ENCODE measurements around the gene KRT14. TPM values are rescaled to one million over a fixed set of nuclear protein-coding genes. Genes with fewer than 3 reads are reported as not detected.
A peak's percentile ranks its signal among the peaks of the same experiment; 100 is the strongest.

The KRT14 gene
- total RNA-seq, 2 donors from 2014 or later, result not detected

- H3K27me3 Mint-ChIP-seq, result peaks cover 56% of the 10 kb centered on the region
- H3K36me3 Mint-ChIP-seq (ENCODE audit: low read depth), result no peaks in the 10 kb centered on the region
- no peak overlapping the region for H3K27ac Mint-ChIP-seq
- no peaks in the 10 kb centered on the region for H3K4me1 Mint-ChIP-seq
- H3K9me3 Mint-ChIP-seq, result no peaks in the 10 kb centered on the region
- ATAC-seq (replicated peaks), result no peak
- H3K4me3 Mint-ChIP-seq, result no peak overlapping the region
Measured at GRCh38 chr17:41556306-41556705, 30.4 kb downstream of the KRT14 start.

GRCh38 chr17:41555105-41555887 lies 31.4 kb downstream of the KRT14 start:
- Mint-ChIP-seq H3K27me3 (peaks cover 50% of the 10 kb centered on the region), H3K9me3 (no peaks in the 10 kb centered on the region), H3K36me3 (ENCODE audit: low read depth) (no peaks in the 10 kb centered on the region), H3K4me3 (no peak overlapping the region), H3K4me1 (no peaks in the 10 kb centered on the region), H3K27ac (no peak overlapping the region)
- no peak for ATAC-seq (replicated peaks)

GRCh38 chr17:41553987-41554680 lies 32.6 kb downstream of the KRT14 start:
- peaks cover 4% of the 10 kb centered on the region for H3K4me1 Mint-ChIP-seq
- H3K4me3 Mint-ChIP-seq, result no peak overlapping the region
- H3K36me3 Mint-ChIP-seq (ENCODE audit: low read depth), result no peaks in the 10 kb centered on the region
- peak overlapping the region; percentile 12 for H3K27ac Mint-ChIP-seq
- peaks cover 39% of the 10 kb centered on the region for H3K27me3 Mint-ChIP-seq
- ATAC-seq (replicated peaks), result no peak
- H3K9me3 Mint-ChIP-seq, result no peaks in the 10 kb centered on the region

GRCh38 chr17:41553176-41553575 lies 33.5 kb downstream of the KRT14 start:
- no peak overlapping the region for H3K27ac Mint-ChIP-seq
- peak; percentile 13 for ATAC-seq (replicated peaks)
- H3K4me1 Mint-ChIP-seq, result peaks cover 8% of the 10 kb centered on the region
- H3K9me3 Mint-ChIP-seq, result no peaks in the 10 kb centered on the region
- peaks cover 33% of the 10 kb centered on the region for H3K27me3 Mint-ChIP-seq
- peaks cover under 1% of the 10 kb centered on the region for H3K36me3 Mint-ChIP-seq (ENCODE audit: low read depth)
- H3K4me3 Mint-ChIP-seq, result no peak overlapping the region

GRCh38 chr17:41552455-41552854 lies 34.2 kb downstream of the KRT14 start:
- no peak overlapping the region for H3K4me3 Mint-ChIP-seq
- peaks cover 15% of the 10 kb centered on the region for H3K4me1 Mint-ChIP-seq
- H3K27me3 Mint-ChIP-seq, result peaks cover 26% of the 10 kb centered on the region
- H3K27ac Mint-ChIP-seq, result no peak overlapping the region
- no peaks in the 10 kb centered on the region for H3K9me3 Mint-ChIP-seq
- peaks cover 6% of the 10 kb centered on the region for H3K36me3 Mint-ChIP-seq (ENCODE audit: low read depth)
- ATAC-seq (replicated peaks), result no peak

GRCh38 chr17:41551365-41551764 lies 35.3 kb downstream of the KRT14 start:
- no peak for ATAC-seq (replicated peaks)
- H3K36me3 Mint-ChIP-seq (ENCODE audit: low read depth), result peaks cover 6% of the 10 kb centered on the region
- H3K9me3 Mint-ChIP-seq, result no peaks in the 10 kb centered on the region
- no peak overlapping the region for H3K4me3 Mint-ChIP-seq
- H3K27ac Mint-ChIP-seq, result no peak overlapping the region
- H3K4me1 Mint-ChIP-seq, result peaks cover 15% of the 10 kb centered on the region
- peaks cover 23% of the 10 kb centered on the region for H3K27me3 Mint-ChIP-seq

GRCh38 chr17:41549596-41550039 lies 37.1 kb downstream of the KRT14 start:
- Mint-ChIP-seq H3K36me3 (ENCODE audit: low read depth) (peaks cover 6% of the 10 kb centered on the region), H3K9me3 (no peaks in the 10 kb centered on the region)

GRCh38 chr17:41548844-41549595 lies 37.7 kb downstream of the KRT14 start:
- H3K4me1 Mint-ChIP-seq, result peaks cover 15% of the 10 kb centered on the region
- H3K36me3 Mint-ChIP-seq (ENCODE audit: low read depth), result peaks cover 6% of the 10 kb centered on the region
- ATAC-seq (replicated peaks), result peak; percentile 73
- peak overlapping the region; percentile 71 for H3K27ac Mint-ChIP-seq
- peaks cover 14% of the 10 kb centered on the region for H3K27me3 Mint-ChIP-seq
- H3K9me3 Mint-ChIP-seq, result no peaks in the 10 kb centered on the region
- H3K4me3 Mint-ChIP-seq, result peak overlapping the region; percentile 68

More at GRCh38 chr17:41549596-41550039, 37.1 kb downstream of the KRT14 start:
- peak overlapping the region; percentile 71 for H3K27ac Mint-ChIP-seq
- H3K4me1 Mint-ChIP-seq, result peaks cover 15% of the 10 kb centered on the region
- H3K27me3 Mint-ChIP-seq, result peaks cover 18% of the 10 kb centered on the region
- peak overlapping the region; percentile 68 for H3K4me3 Mint-ChIP-seq
- no peak for ATAC-seq (replicated peaks)

GRCh38 chr17:41547921-41548843 lies 38.5 kb downstream of the KRT14 start:
- Mint-ChIP-seq H3K27me3 (peaks cover 8% of the 10 kb centered on the region), H3K36me3 (ENCODE audit: low read depth) (peaks cover 6% of the 10 kb centered on the region), H3K4me1 (peaks cover 15% of the 10 kb centered on the region), H3K4me3 (peak overlapping the region; percentile 68), H3K9me3 (no peaks in the 10 kb centered on the region), H3K27ac (peak overlapping the region; percentile 68)
- ATAC-seq (replicated peaks), result peak; percentile 94

- Mint-ChIP-seq H3K9me3 (no peaks in the 10 kb centered on the region), H3K27ac (peak overlapping the region; percentile 68), H3K36me3 (ENCODE audit: low read depth) (peaks cover 6% of the 10 kb centered on the region), H3K4me1 (peaks cover 15% of the 10 kb centered on the region), H3K4me3 (peak overlapping the region; percentile 68), H3K27me3 (peaks cover 3% of the 10 kb centered on the region)
- ATAC-seq (replicated peaks), result no peak
Measured at GRCh38 chr17:41547378-41547841, 39.3 kb downstream of the KRT14 start.

GRCh38 chr17:41546819-41547218 lies 39.9 kb downstream of the KRT14 start:
- no peaks in the 10 kb centered on the region for H3K9me3 Mint-ChIP-seq
- peaks cover 15% of the 10 kb centered on the region for H3K4me1 Mint-ChIP-seq
- no peak for ATAC-seq (replicated peaks)
- H3K4me3 Mint-ChIP-seq, result no peak overlapping the region
- no peak overlapping the region for H3K27ac Mint-ChIP-seq
- peaks cover 1% of the 10 kb centered on the region for H3K27me3 Mint-ChIP-seq
- H3K36me3 Mint-ChIP-seq (ENCODE audit: low read depth), result peaks cover 6% of the 10 kb centered on the region

- ATAC-seq (replicated peaks), result no peak
- Mint-ChIP-seq H3K4me1 (peaks cover 15% of the 10 kb centered on the region), H3K9me3 (no peaks in the 10 kb centered on the region), H3K27ac (no peak overlapping the region), H3K27me3 (no peaks in the 10 kb centered on the region), H3K4me3 (no peak overlapping the region), H3K36me3 (ENCODE audit: low read depth) (peaks cover 6% of the 10 kb centered on the region)
Measured at GRCh38 chr17:41545829-41546410, 40.8 kb downstream of the KRT14 start.

GRCh38 chr17:41544935-41545334 lies 41.8 kb downstream of the KRT14 start:
- Mint-ChIP-seq H3K36me3 (ENCODE audit: low read depth) (peaks cover 6% of the 10 kb centered on the region), H3K27ac (no peak overlapping the region), H3K4me3 (no peak overlapping the region), H3K9me3 (no peaks in the 10 kb centered on the region), H3K27me3 (no peaks in the 10 kb centered on the region), H3K4me1 (peaks cover 15% of the 10 kb centered on the region)
- no peak for ATAC-seq (replicated peaks)
